Duodenal mucosa (tissue), 2 donors: ENCODE data around the gene BCAS4.

Experiments
- H3K27ac ChIP-seq: one replicate; pipeline ENCODE4 v1.7.0; 2013; ENCODE audit warnings: low read depth, low read length
- H3K27me3 ChIP-seq, 2 donors: one replicate each; pipeline ENCODE4 v1.7.0; 2013; ENCODE audit warnings: low read length in 2 of 2, control low read depth in 1 of 2; ENCODE audit not compliant: insufficient read depth in 2 of 2, control insufficient read depth in 1 of 2
- H3K36me3 ChIP-seq, 2 donors: one replicate each; pipeline ENCODE4 v1.7.0; 2013; ENCODE audit warnings: low read length in 2 of 2, control low read depth in 1 of 2; ENCODE audit not compliant: insufficient read depth in 2 of 2, control insufficient read depth in 1 of 2
- H3K4me1 ChIP-seq, 2 donors: one replicate each; pipeline ENCODE4 v1.7.0; 2013; ENCODE audit warnings: low read length in 2 of 2, control low read depth in 1 of 2; ENCODE audit not compliant: insufficient read depth in 2 of 2, control insufficient read depth in 1 of 2
- H3K4me3 ChIP-seq, 2 donors: one replicate each; pipeline ENCODE4 v1.7.0; 2013; ENCODE audit warnings: low read length in 2 of 2, low read depth in 1 of 2
- H3K9ac ChIP-seq, 2 donors: one replicate each; pipeline ENCODE4 v1.7.0; 2013; ENCODE audit warnings: low read length in 2 of 2, low read depth in 1 of 2
- H3K9me3 ChIP-seq, 2 donors: one replicate each; pipeline ENCODE4 v1.7.0; 2013; ENCODE audit warnings: low read length in 2 of 2, control low read depth in 1 of 2; ENCODE audit not compliant: control insufficient read depth in 1 of 2

BCAS4 gene

DNA sequence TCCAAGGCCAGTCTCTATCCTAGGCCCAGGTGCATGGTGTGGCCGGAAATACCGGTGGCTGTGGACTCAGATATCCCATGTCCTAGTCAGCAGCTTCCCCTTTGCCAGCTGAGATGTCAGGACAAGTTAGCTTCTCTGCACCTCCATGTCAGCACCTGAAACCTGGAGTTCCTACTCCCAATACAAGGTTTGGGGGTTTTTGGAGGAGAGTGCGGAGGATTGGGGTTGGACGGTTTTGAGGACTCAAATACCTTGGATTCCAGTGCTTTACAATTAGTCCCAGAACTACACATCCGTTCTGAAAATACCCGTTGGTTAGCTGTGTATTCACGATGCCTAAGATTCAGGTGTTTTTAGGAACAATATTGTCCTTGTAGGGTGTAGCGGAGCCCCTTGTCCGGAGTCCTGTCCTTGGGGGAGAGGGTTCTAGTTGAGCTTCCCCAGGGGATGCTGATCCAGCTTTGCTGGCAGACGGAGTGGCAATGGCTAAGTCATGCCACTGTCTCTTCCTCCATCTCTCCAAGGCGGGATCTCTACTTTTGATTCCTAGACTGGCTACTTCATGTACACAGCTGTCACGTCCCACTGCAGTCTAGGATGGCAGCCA lies 91.4 kb downstream of the BCAS4 start:
- Histone ChIP-seq H3K36me3 (peaks cover 23 to 27% of the 10 kb centered on the region in 2 donors), H3K4me3 (no peak overlapping the region), H3K27me3 (no peaks in the 10 kb centered on the region), H3K9me3 (no peaks in the 10 kb centered on the region), H3K4me1 (no peaks in the 10 kb centered on the region), H3K9ac (no peak overlapping the region), H3K27ac (no peak overlapping the region)

- no peak overlapping the region for H3K4me3 ChIP-seq
These were observed 92.7 kb downstream of the BCAS4 start for GRCh38 chr20:50887576-50887975.

DNA sequence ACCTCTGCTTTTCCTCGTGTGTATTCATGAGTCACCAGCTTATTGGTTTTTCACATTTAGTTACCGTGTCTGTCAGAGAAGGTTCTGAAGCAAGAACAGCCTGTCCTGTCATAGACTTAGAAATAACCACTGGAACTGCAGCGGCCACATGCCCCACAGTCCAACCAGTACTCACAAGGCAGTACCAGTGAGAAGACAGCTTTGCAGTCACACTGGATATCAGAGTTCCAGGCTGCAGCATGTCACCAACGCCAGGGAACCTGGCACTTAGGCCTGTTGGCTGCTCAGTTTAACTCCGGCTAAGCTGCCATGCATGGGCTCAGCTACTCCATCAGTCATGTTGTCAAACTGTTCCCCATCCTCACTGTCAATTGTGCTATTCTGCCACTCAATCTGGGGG lies 96.3 kb downstream of the BCAS4 start:
- no peaks in the 10 kb centered on the region for H3K9me3 ChIP-seq
- H3K27ac ChIP-seq, result no peak overlapping the region
- H3K4me1 ChIP-seq, result no peaks in the 10 kb centered on the region
- no peak overlapping the region for H3K4me3 ChIP-seq
- H3K9ac ChIP-seq, result no peak overlapping the region
- H3K36me3 ChIP-seq, result peaks cover 51 to 67% of the 10 kb centered on the region in 2 donors
- no peaks in the 10 kb centered on the region for H3K27me3 ChIP-seq

More at GRCh38 chr20:50887576-50887975, 92.7 kb downstream of the BCAS4 start:
- H3K36me3 ChIP-seq, result peaks cover 35 to 40% of the 10 kb centered on the region in 2 donors
- no peaks in the 10 kb centered on the region for H3K9me3 ChIP-seq
- H3K27me3 ChIP-seq, result no peaks in the 10 kb centered on the region
- no peaks in the 10 kb centered on the region for H3K4me1 ChIP-seq
- no peak overlapping the region for H3K9ac ChIP-seq
- no peak overlapping the region for H3K27ac ChIP-seq

DNA sequence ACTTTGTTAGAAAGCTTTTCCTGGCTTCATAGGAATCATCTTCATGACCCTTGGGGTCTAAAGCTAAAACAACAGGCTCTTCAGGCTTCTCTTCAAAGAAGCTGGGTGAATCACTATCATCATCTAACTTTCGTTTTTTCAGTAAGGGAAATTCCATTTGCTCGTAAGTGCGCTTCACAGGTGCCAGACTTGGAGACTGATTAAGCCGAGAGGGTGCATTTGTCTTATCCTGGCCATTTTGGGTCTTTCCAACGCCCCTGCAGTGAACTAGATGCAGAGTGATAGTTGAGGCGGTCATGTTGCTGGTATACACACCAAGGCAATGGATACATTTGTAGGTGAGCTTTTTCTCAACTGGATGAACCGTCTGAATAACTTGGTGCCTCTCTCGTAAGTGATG lies 97.5 kb downstream of the BCAS4 start:
- H3K4me1 ChIP-seq, result no peaks in the 10 kb centered on the region
- H3K36me3 ChIP-seq, result peaks cover 51 to 73% of the 10 kb centered on the region in 2 donors
- H3K27me3 ChIP-seq, result no peaks in the 10 kb centered on the region
- no peak overlapping the region for H3K27ac ChIP-seq
- no peak overlapping the region for H3K4me3 ChIP-seq
- H3K9ac ChIP-seq, result no peak overlapping the region
- no peaks in the 10 kb centered on the region for H3K9me3 ChIP-seq

DNA sequence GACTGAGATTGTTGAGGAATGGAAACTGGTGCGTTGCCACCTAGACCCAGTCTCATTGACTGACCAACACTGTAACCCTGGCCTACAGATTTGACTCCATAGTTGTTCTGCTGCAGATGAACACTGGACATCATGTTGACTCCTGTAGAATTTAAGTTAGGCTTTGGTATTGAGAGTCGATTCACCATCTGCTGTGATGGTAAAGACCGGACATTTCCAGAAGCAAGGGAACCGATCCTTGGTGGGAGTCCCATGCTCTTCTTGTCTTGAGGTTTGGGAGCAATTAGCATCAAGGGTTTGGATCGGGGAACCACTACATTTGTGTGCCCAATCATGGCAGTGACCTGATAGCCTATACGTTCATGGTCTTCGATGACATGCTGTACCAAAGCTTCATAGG lies 98.8 kb downstream of the BCAS4 start:
- Histone ChIP-seq H3K27me3 (no peaks in the 10 kb centered on the region), H3K9ac (no peak overlapping the region), H3K27ac (no peak overlapping the region), H3K36me3 (peaks cover 60 to 80% of the 10 kb centered on the region in 2 donors), H3K9me3 (no peaks in the 10 kb centered on the region), H3K4me3 (no peak overlapping the region), H3K4me1 (no peaks in the 10 kb centered on the region)

DNA sequence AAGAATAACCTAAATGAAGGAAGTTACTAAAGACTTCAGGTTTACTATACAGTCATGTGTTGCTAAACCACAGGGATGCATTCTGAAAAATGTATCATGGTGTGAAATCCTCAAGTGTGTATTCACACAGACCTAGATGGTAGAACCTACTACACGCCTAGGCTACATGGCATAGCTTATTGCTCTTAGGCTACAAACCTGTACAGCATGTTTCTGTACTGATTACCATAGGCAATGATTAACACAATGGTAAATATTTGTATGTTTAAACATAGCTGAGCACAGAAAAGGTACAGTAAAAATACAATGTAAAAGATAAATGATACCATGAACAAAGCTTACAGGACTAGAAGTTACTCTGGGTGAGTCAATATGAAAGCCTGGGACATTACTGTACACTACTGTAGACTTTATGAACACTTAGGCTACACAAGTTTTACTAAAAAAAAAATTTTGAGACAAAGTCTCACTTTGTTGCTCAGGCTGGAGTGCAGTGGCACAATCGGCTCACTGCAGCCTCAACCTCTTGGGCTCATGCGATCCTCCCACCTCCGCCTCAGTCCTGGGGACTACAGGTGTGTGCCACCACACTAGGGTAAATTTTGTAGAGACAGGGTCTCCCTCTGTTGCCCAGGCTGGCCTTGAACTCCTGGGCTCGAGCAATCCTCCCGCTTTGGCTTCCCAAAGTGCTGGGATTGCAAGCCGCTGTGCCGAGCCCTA lies 100.4 kb downstream of the BCAS4 start:
- Histone ChIP-seq H3K9ac (no peak overlapping the region), H3K4me1 (no peaks in the 10 kb centered on the region), H3K27me3 (no peaks in the 10 kb centered on the region), H3K27ac (no peak overlapping the region), H3K9me3 (no peaks in the 10 kb centered on the region), H3K36me3 (peaks cover 51 to 77% of the 10 kb centered on the region in 2 donors), H3K4me3 (no peak overlapping the region)

- Histone ChIP-seq H3K9me3 (no peaks in the 10 kb centered on the region), H3K36me3 (peaks cover 36 to 78% of the 10 kb centered on the region in 2 donors), H3K4me3 (no peak overlapping the region), H3K9ac (no peak overlapping the region), H3K27ac (no peak overlapping the region), H3K4me1 (no peaks in the 10 kb centered on the region), H3K27me3 (no peaks in the 10 kb centered on the region)
These were observed 103.6 kb downstream of the BCAS4 start for GRCh38 chr20:50898475-50898874.

DNA sequence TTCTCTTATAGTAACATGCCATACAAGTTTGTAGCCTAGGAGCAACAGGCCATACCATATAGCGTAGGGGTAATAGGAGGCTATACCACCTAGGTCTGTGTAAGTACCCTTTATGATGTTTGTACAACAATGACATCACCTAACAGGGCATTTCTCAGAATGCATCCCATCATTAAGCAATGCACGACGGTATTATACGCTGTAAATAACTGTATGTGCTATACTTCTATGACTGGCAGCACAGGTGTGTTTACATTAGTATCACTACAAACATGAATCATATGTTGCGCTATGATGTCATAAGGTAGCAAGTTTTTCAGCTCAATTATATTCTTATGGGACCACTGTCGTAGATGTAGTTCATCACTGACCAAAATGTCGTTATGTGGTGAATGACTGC lies 105.4 kb downstream of the BCAS4 start:
- no peak overlapping the region for H3K9ac ChIP-seq
- H3K4me1 ChIP-seq, result peaks cover 0 to 5% of the 10 kb centered on the region in 2 donors
- H3K27me3 ChIP-seq, result no peaks in the 10 kb centered on the region
- no peak overlapping the region for H3K4me3 ChIP-seq
- no peaks in the 10 kb centered on the region for H3K9me3 ChIP-seq
- peaks cover 29 to 65% of the 10 kb centered on the region in 2 donors for H3K36me3 ChIP-seq
- H3K27ac ChIP-seq, result no peak overlapping the region

DNA sequence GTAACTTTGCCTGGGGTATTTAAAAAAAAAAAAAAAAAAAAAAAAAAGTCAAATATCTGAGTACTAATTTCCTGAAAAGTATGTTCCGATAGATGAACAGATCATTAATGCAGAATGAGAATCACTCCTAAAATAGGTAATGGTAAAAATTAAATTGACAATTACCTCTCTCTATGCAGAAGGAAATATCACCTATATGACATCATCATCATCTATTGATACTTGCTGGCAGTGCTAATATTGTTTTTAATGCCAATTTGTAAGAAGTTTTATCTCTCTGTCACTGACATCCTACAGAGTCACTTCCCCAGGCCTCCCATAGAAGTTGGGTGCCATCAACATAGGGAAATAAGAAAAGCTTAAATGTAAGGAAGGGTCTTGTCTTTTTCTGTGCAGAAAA lies 106.4 kb downstream of the BCAS4 start:
- H3K27ac ChIP-seq, result no peak overlapping the region
- peaks cover 0 to 5% of the 10 kb centered on the region in 2 donors for H3K4me1 ChIP-seq
- no peak overlapping the region for H3K9ac ChIP-seq
- no peak overlapping the region for H3K4me3 ChIP-seq
- no peaks in the 10 kb centered on the region for H3K27me3 ChIP-seq
- no peaks in the 10 kb centered on the region for H3K9me3 ChIP-seq
- H3K36me3 ChIP-seq, result peaks cover 29 to 63% of the 10 kb centered on the region in 2 donors

- no peak overlapping the region for H3K9ac ChIP-seq
- peaks cover 19 to 50% of the 10 kb centered on the region in 2 donors for H3K36me3 ChIP-seq
- H3K27me3 ChIP-seq, result no peaks in the 10 kb centered on the region
- peaks cover under 1 to 5% of the 10 kb centered on the region in 2 donors for H3K4me1 ChIP-seq
- no peak overlapping the region for H3K4me3 ChIP-seq
- H3K9me3 ChIP-seq, result no peaks in the 10 kb centered on the region
- H3K27ac ChIP-seq, result no peak overlapping the region
These were observed 108.6 kb downstream of the BCAS4 start for GRCh38 chr20:50903353-50904051.
